Cardiac muscle cell (in vitro differentiated cells and primary cell): ENCODE data around the gene TNNT2. TPM values are rescaled to one million over a fixed set of nuclear protein-coding genes. Genes with fewer than 3 reads are reported as not detected.

Experiments
- DNase-seq, 2 donors: peaks; one replicate each; pipeline versions ENCODE4 v3.0.0 to v3.0.0-alpha.2; 2010 to 2017; ENCODE audit warnings: low read depth in 1 of 2, low spot score in 1 of 2
- H3K27ac ChIP-seq: fragments of 200-600 bp; sonication (generic); 2 replicates; pipeline ENCODE4 v1.5.1; 2016
- H3K27me3 ChIP-seq: fragments of 200-600 bp; sonication (generic); 2 replicates; pipeline ENCODE4 v1.6.0; 2016; ENCODE audit warnings: control low read depth
- H3K36me3 ChIP-seq: fragments of 200-600 bp; sonication (generic); 2 replicates; pipeline ENCODE4 v1.5.1; 2016; ENCODE audit warnings: control low read depth
- H3K4me1 ChIP-seq: fragments of 200-600 bp; sonication (generic); 2 replicates; pipeline ENCODE4 v1.8.1; 2017; ENCODE audit warnings: low read depth, mild to moderate bottlenecking, mixed run types
- H3K4me3 ChIP-seq: fragments of 200-600 bp; sonication (generic); 2 replicates; pipeline ENCODE4 v1.5.1; 2016; ENCODE audit warnings: mild to moderate bottlenecking
- H3K9me3 ChIP-seq: fragments of 200-600 bp; sonication (generic); 2 replicates; pipeline ENCODE4 v1.5.1; 2017; ENCODE audit warnings: low read depth, mild to moderate bottlenecking, control low read depth
- CTCF ChIP-seq: IDR thresholded peaks from 2 replicates; pipeline ENCODE4 v1.5.1; 2012; ENCODE audit warnings: low read depth, mild to moderate bottlenecking, low read length
- polyA plus RNA-seq: library from polyadenylated mRNA; unstranded; fragments of >200 nt; fragmentation: Nextera tagmentation; extraction: Ambion mirVana; gene quantifications from 2 replicates; pipeline ENCODE4 v1.2.1, GENCODE V29; 2016
- total RNA-seq: library from RNA; depleted of rRNA; stranded (reverse); fragments of >200 nt; gene quantifications from 2 replicates; pipeline ENCODE4 v1.2.3, GENCODE V29; 2016

Gene TNNT2
- total and polyA plus RNA-seq, 2 experiments from 2014 or later = 7,232 to 9,291 TPM

GRCh38 chr1:201317551-201317950 lies 59.9 kb downstream of the TNNT2 start:
- no peak overlapping the region for H3K27ac ChIP-seq
- H3K27me3 ChIP-seq = no peaks in the 10 kb centered on the region
- no peak for DNase-seq
- no peaks in the 10 kb centered on the region for H3K4me1 ChIP-seq
- no peak for TF ChIP-seq CTCF
- H3K36me3 ChIP-seq = no peaks in the 10 kb centered on the region
- H3K4me3 ChIP-seq = no peak overlapping the region
- no peaks in the 10 kb centered on the region for H3K9me3 ChIP-seq

- no peak for TF ChIP-seq CTCF
- DNase-seq = no peak
- Histone ChIP-seq H3K27me3 (no peaks in the 10 kb centered on the region), H3K36me3 (no peaks in the 10 kb centered on the region), H3K4me1 (no peaks in the 10 kb centered on the region), H3K9me3 (no peaks in the 10 kb centered on the region), H3K27ac (no peak overlapping the region), H3K4me3 (no peak overlapping the region)
These were observed 60.9 kb downstream of the TNNT2 start for GRCh38 chr1:201316556-201316955.

- H3K4me3 ChIP-seq = no peak overlapping the region
- H3K9me3 ChIP-seq = no peaks in the 10 kb centered on the region
- H3K36me3 ChIP-seq = no peaks in the 10 kb centered on the region
- H3K27me3 ChIP-seq = no peaks in the 10 kb centered on the region
- H3K4me1 ChIP-seq = peaks cover 5% of the 10 kb centered on the region
- TF ChIP-seq CTCF = no peak
- no peak overlapping the region for H3K27ac ChIP-seq
- DNase-seq = no peak
These were observed 64.4 kb downstream of the TNNT2 start for GRCh38 chr1:201313086-201313485.

GRCh38 chr1:201312298-201312697 lies 65.2 kb downstream of the TNNT2 start:
- H3K4me3 ChIP-seq = no peak overlapping the region
- no peak overlapping the region for H3K27ac ChIP-seq
- H3K27me3 ChIP-seq = no peaks in the 10 kb centered on the region
- TF ChIP-seq CTCF = no peak
- H3K4me1 ChIP-seq = peaks cover 5% of the 10 kb centered on the region
- no peaks in the 10 kb centered on the region for H3K36me3 ChIP-seq
- no peak for DNase-seq
- H3K9me3 ChIP-seq = no peaks in the 10 kb centered on the region

GRCh38 chr1:201311356-201312011 lies 66.0 kb downstream of the TNNT2 start:
- no peaks in the 10 kb centered on the region for H3K9me3 ChIP-seq
- no peaks in the 10 kb centered on the region for H3K27me3 ChIP-seq
- no peaks in the 10 kb centered on the region for H3K36me3 ChIP-seq
- DNase-seq = no peak
- peaks cover 5% of the 10 kb centered on the region for H3K4me1 ChIP-seq
- no peak overlapping the region for H3K4me3 ChIP-seq
- TF ChIP-seq CTCF = no peak
- no peak overlapping the region for H3K27ac ChIP-seq

- Histone ChIP-seq H3K9me3 (no peaks in the 10 kb centered on the region), H3K4me1 (peaks cover 5% of the 10 kb centered on the region), H3K27me3 (no peaks in the 10 kb centered on the region), H3K27ac (no peak overlapping the region), H3K4me3 (no peak overlapping the region), H3K36me3 (no peaks in the 10 kb centered on the region)
- no peak for TF ChIP-seq CTCF
- no peak for DNase-seq
These were observed 66.5 kb downstream of the TNNT2 start for GRCh38 chr1:201310986-201311355.
